Erythroblast (primary cell): ENCODE data around the gene PLPP3.

ENCODE experiments used
- GATA1 ChIP-seq: IDR thresholded peaks from 2 replicates; pipeline ENCODE4 v1.6.1; 2011; ENCODE audit warnings: low read depth, mild to moderate bottlenecking, control low read depth, low read length, moderate library complexity
- POLR2A ChIP-seq: IDR thresholded peaks from 2 replicates; pipeline ENCODE4 v1.6.1; 2011; ENCODE audit warnings: mild to moderate bottlenecking, low read length

DNA sequence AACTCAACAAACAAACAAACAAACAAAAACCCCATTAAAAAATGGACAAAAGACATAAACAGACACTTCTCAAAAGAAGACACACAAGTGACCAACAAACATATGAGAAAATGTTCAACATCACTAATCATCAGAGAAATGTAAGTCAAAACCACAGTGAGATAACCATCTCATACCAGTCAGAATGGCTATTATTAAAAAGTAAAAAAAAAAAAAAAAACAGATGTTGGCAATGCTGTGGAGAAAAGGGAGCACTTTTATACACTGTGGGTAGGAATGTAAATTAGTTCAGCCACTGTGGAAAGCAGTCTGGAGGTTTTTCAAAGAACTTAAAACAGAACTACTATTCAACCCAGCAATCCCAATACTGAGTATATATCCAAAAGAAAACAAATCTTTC is 94.7 kb downstream of the PLPP3 start:
- no peak for TF ChIP-seq POLR2A
- TF ChIP-seq GATA1, result no peak
